Embryonic facial prominence (tissue), 1 donor: ENCODE data around the gene C5orf15.
"Not testable (repeated sequence)": the region's sequence is repeated elsewhere in the genome, so short reads cannot be mapped to it uniquely, and the experiment has no call there.

Experiments
- DNase-seq: peaks from one replicate; pipeline ENCODE4 v3.0.0-alpha.2; 2016; ENCODE audit errors: extremely low spot score

The C5orf15 gene

DNA sequence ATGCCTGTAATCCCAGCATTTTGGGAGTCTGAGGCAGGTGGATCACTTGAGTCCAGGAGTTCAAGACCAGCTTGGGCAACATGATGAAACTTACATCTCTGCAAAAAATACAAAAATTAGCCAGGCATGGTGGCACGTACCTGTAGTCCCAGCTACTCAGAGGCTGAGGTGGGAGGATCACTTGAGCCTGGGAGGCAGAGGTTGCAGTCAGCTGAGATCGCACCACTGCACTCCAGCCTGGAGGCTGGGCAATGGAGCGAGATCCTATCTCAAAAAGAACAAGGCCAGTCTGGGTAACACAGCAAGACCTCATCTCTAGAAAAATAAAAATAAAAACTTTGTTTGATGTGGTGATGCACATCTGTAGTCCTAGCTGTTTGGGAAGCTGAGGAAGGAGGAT, 30.8 kb downstream of the C5orf15 start:
- DNase-seq, result not testable (repeated sequence)

DNA sequence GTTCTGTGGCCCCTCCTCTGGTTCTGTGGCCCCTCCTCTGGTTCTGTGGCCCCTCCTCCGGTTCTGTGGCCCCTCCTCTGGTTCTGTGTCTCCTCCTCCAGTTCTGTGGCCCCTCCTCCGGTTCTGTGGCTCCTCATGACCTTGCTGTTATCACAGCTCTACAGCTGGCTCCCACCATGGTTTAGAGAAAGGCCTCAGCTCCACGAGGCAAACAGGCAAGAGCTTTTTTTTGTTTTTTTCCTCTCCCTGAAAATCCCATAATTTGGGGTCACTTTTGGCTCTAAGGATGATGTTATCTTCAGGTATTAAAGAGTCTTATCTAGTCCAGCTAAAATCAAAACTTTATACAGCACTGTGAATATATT, 31.8 kb downstream of the C5orf15 start:
- no peak for DNase-seq

DNA sequence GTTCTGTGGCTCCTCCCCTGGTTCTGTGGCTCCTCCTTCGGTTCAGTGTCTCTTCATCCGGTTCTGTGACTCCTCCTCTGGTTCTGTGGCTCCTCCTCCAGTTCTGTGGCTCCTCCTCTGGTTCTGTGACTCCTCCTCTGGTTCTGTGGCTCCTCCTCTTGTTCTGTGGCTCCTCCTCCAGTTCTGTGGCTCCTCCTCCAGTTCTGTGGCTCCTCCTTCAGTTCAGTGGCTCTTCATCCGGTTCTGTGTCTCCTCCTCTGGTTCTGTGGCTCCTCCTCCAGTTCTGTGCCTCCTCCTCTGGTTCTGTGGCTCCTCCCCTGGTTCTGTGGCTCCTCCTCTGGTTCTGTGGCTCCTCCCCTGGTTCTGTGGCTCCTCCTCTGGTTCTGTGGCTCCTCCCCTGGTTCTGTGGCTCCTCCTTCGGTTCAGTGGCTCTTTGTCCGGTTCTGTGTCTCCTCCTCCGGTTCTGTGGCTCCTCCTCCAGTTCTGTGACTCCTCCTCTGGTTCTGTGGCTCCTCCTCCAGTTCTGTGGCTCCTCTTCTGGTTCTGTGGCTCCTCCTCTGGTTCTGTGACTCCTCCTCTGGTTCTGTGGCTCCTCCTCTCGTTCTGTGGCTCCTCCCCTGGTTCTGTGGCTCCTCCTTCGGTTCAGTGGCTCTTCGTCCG, 32.3 kb downstream of the C5orf15 start:
- not testable (repeated sequence) for DNase-seq

DNA sequence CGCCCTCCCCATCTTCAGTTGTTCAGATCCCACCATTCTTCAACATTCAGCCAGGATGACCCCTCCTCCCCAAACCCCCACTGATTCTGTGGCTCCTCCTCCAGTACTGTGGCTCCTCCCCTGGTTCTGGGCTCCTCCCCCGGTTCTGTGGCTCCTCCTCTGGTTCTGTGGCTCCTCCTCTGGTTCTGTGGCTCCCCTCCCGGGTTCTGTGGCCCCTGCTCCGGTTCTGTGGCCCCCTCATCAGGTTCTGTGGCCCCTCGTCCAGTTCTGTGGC, 32.8 kb downstream of the C5orf15 start:
- no peak for DNase-seq

DNA sequence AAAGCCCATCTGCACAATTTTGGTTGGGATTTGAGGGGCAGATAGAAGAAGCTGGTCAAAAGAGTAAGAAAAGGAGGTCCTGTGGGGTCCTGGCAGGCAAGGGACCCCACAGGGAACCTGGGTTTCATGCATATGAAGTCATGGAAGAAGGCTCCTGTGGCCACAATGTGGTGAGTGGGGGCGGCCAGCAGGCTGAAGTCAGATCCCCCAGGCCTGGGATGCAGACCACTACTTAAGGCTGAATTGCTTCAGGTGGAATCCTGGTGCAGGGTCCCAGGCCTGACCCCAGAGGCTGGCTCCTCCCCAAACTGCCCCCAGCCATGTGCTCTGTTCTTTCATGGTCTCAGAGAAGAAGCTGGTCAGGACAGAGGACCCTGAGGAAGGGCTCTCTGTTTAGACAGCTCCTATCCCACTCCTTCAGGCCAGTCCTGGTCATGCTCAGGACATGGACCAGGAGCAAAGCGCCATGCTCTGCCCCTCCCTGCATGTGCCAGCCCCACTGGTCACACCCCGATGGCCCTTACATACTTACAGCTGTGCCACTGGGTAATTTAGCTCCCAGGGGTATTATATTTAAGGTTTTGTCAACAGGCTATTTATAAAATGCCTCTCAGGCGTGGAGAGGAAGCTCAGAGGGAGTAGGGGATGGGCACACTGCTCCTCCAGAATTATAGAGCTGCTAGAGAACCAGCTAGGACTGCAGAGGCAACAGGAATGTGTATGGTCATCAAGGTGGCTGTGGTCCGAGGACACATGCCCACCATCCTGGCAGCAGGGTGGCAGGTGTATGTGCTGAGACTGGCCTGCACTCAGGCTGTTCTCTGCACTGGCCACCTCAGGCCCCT, 33.4 kb downstream of the C5orf15 start:
- DNase-seq, result no peak

DNA sequence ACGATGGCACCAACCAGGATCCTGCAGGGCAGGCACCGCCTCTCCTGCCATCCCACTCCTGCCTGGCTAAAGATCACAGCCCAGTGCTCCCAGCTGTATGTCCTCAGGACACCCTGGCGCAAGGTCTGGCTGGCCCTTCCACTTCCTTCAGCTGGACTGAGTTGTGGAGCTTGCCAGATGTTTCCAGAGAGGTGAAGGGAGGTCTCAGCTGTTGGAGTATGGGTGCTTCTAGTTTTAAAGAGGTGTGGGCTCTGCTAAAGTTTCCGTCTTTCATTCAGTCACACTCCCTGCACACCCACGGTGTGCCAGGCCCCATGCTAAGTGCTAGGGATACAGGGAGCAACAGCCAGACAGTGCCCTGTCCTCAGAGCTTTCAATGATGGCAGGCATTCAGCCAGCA, 34.1 kb downstream of the C5orf15 start:
- no peak for DNase-seq

DNA sequence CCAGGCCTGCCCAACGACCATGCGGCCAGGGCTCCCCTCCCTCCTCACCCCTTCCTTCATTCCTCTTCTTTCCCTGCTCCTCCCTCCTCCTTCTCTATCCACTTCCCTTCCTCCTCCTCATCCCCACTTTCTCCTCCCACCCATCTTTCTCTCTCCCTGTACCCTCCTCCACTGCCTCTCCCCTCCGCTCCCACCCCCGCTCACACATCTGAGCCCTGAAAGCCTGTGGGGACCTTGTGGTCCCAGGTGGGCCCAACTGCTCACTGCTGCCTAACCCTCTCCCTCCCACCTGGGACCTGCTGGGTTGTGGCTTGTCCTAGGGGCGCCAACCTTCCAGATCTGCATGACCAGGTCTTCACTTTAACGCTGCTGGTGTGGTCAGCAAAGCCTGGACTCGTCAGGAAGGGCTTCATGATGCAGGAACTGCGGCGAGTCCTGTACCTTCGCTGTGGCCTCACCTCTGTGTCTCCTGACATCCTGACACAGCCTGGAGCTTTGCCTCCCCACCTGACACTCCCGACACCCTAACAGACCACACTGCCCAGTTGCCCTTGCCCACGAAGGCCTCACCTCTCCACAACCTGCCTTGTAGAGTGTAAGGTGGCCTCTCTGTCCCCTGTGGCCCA, 34.6 kb downstream of the C5orf15 start:
- no peak for DNase-seq

DNA sequence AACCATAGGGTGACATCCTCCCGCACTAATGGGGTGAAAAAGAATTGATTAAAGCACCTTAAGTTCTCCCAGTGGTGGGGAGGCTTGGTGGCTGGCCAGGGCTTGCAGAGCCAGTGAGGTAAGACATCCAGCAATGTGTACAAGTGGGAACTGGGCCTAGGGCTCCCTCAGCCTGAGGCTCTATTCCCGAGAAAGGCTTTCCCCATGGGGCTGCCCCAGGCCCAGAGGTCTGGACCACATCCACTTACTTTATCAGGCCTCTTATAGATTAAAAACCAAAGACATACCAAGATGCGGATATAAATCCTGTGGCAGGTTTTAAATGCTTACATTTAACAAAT, 35.3 kb downstream of the C5orf15 start:
- no peak for DNase-seq

DNA sequence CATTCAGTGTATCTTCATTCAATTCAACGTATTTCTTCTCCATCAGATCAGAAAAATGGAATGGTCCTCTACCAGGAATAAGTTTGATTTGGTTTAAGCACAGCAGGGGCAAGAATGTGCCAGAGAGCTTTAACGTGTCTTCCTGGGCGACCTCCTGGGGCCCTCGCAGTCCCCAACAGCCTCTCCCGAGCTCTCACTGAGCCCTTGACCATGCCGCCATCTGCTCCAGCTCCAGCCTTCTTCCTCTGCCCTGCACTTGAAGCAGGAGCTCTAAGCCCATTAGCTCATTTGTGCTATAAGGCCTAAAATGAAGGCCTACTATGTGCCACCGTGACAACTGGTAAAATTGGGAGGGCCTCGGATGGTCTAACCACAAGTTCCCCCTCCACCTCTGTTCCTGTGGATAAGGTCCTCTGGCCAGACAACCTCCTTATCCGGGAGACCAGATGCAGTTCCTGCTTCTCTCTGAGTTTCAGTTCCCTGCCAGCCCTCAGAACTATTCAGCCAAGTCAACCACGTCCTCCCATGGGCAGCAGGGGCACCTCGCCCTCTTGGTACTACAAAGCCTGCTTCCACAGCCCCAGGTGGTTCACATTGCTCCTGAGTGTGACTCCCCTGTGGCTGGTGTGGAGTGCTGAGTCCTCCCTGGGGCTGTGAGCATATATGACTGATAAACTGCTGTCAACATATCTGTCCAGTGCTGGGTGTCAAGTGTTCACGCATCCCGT, 35.8 kb downstream of the C5orf15 start:
- no peak for DNase-seq

DNA sequence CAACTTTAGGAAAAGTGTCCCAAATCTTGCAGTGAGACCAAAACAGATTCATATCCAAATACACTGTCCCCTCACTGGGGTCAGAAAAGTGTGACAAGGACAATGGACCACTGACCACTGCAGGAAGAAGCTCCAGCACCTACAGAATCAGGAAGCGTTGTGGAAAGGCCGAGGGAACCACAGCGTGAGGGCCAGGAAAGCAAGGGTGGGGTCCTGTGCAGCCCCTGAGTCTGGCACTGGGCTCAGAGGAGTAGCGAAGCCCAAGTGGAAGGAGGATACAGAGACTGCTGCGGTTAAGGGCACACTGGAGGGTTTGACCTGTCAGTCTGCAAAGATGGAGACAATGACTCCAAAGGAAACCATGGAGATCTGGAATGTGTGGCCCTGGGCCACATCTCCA, 36.9 kb downstream of the C5orf15 start:
- DNase-seq, result no peak

DNA sequence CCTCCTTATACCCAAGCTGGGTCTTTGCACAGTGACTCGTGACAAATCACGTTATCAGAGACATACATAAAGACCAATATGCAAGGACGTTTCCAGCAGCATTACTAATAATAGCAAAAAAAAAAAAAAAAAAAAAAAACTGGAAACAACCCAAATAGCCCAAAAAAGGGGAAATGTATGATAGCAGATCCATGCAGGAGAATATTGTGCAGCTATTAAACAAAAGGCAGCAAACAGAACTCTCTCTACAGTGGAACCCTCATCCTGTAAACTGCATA, 37.7 kb downstream of the C5orf15 start:
- no peak for DNase-seq

DNA sequence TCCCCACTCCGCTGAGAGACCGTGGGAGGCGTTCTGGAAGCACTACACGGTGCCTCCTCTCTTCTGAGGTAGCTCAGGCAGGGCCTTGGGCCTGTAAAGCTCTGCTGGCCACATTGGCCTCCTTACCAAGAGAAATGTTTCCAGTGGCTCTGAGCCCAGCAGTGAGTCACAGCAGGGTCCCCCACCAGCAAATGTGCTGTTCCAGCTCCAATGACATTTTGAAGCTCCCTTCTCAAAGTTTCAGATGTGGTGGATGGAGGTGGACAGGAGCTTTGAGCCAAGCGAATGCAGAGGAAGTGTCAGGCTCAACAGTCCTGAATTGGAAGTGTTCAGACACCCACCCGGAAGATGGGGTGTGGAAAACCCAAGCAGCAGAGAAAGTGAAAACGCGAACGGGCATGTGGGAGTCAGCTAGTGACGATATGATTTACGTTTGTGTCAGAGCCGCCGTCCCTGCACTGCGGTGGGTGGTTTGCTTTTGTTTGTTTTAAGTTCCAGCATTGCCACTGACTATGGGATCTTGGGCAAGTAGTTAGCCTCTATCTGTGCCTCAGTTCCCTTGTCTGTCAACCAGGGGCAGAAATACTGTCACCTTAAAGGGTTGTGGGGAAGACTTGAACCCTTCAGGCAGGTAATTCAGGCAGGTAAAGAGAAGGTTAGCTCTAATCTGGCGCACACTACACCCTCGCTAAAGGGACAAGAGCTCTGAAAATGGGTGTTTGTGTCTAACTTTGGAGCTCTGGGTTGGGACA, 38.2 kb downstream of the C5orf15 start:
- DNase-seq, result no peak

DNA sequence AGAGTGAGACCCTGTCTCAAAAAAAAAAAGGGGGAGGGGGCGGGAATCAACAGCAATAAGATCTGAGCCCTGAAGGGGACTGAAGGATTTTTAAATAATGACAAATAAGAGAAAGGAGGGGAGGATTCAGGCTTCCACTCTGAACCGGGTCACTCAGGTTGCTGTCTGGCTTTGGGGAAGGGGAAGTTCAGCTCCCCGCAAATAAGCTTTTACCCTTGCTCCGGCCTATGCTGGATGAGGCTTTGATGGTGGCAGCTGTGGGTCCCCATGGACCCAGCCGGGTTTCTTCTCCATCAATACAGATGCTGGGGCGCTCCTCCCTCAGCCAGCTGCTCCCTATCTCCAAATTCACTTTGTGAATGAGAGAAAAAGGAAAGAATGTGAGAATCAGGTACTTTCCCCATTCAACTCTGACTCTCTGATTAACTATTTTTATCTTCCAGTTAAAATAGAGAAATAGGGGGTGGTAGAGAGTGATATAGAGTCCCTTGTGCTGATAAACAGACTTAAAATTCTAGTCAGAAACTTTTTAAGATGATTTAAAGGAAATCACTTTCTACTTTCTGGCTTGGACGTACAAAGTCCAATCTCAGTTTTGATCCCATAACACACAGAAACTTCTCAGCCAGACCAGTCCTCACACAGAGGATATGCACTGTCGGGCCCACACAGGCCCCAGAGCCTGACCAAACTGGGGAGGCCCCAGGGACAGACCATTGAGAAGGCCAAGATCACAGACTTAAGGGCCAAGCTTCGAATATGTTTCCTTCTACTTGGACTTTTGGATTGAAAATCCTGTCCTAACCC, 39.6 kb downstream of the C5orf15 start:
- no peak for DNase-seq

DNA sequence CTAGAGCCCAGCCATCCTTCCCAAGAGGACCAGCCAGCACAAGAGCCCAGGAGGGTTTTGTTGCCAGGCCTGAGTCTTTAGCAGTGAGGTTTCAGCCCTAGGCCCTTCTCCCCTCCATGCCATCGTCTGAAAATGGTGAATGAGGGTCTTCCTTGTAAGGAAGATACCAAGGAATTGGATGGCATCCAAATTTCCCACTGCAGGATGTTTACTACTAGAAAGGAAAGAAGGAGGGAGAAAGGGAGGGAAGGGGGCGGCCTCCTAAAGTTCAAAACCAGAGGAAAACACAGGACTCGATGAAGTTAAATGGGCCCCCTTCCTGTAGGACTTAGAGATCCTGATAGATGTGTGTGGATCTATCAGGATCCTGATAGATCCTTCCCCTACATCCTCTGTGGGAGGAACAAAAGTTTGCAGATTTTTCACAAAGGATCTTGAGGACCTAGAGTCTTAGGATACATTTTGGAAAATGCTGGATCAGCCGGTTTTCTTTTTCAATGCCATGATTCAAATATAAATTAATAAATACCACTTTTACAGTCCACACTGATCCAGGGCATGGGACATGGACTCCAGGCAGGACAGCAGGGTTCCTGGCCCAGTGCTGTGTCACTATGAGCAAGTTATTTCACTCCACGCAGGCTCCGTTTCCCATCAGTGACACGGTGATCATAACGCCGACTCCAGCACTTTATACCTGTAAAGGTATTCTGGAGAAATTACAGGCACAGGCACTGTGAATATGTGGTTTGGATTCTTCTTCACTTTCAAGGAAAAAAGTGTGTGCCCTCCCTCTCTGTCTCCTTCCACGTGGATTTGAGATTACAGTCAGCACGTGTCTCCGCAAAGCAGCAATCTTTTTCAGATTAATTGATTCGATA, 40.9 kb downstream of the C5orf15 start:
- no peak for DNase-seq

DNA sequence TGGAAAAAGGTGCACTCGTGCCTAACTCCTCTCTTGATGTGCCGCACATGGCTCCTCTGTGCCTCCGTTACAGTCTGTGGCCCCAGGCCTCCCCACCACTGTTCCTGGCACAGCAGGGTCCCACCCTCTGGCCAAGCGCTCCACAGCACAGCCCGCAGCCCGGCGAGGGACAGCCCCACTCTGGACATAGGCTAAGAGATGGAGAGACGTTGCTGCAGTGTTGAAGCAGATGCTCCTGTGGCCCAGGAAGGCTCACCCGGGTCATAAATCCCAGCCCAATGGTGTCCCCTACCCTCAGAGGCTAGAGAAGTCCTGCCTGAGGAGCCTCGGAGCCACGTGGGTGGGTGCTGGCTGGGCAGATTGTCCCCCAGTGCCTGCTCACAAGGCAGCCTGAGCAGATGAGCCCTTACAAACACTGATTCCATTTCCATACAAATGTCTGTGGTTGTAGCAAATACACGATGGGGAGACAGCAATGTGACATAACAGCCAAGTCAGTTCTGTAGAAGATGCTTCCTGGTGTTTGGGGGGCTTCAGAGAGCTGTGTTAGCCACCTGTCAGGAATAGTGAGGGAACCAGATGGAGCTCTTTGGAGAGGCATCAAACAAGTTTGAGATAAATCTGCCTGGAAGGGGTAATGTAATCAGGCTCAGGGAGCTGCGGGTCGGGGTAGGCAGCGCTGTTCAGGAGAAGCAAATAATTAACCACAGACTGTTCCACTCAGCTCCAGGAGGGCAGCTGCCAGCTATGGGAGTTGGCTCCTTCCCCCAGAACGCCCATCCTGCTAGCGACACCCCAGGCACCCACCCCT, 41.7 kb downstream of the C5orf15 start:
- peak; percentile 43 for DNase-seq

DNA sequence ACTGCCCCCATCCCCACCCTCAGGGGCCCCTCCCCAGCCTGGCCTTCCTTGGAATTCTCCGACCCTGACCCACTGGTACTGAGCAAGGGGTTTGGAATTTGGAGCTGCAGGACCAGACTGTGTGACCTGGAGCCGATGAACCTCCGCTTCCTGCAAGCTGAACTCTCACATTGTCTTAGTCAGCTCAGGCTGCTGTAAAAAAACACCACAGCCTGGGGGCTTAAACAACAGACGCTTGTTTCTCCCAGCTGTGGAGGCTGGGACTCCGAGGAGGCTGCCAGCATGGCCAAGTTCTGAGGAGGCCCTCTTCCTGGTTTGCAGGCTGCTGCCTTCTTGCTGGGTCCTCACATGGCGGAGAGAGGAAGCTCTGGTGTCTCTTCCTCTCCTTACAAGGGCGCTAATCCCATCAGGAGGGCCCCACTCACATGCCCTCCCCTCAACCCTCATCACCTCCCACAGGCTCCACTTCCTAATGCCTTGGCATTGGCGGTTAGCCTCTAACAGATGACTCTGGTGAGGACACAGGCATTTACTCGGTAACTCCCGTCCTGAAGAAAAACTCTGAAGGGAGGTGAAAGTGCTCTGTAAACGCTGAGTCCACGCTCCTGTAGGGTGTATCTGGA, 42.4 kb downstream of the C5orf15 start:
- DNase-seq, result no peak

DNA sequence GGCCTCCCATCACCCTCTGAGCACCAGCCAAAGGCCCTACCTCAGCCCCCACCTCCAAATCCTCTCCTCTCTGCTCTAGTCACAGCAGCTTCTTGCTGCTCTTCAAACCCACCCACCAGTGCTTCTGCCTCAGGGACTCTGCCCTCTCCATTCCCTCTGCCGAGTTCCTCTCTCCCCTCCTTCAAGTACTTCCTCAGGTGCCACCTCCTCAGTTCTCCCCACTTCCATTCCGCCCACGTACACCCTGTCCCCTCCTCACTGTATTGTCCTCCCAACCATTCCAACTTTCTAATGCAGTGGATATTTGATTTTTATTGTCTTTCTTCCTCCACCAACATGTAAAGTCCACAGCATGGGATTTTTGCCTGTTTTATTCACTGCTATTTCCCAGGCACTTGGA, 43.2 kb downstream of the C5orf15 start:
- no peak for DNase-seq

DNA sequence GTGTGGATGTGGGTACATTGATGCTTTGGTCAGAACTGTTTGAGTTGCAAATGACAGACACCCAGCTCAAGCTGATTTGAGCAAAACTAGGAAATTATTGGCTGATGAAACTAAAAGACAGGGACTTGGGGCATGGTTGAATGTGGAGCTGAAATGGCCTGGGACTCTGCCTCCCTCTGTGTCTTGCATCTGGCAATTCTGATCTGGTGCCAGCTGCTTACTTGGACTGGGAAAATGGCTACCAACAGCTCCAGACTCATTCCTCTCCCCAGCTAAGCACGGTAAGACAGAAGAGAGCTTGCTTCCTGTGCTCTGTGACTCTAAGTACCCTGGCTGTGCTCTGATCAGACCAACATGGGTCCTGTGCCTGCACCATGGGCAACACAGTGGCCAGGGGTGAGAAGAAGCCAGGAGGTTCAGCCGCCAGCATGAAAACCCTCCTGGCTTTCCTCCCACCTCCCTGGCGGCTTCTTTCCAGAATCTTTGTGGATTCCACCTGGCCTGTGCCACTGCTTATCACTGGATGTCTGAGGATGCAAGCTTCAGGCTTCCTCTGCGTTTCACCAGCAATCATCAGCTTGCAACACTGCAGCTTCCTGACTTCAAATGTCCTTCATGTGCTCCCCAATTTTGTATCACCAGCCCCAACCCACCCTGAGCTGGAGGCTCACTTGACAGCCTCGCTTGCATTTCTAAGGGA, 44.1 kb downstream of the C5orf15 start:
- no peak for DNase-seq
